OCI-LY7 (cell line): ENCODE results near the gene CD5L. TPM values are rescaled to one million over a fixed set of nuclear protein-coding genes. Genes with fewer than 3 reads are reported as not detected.

Source experiments
- small RNA-seq: library from RNA; depleted of rRNA; stranded (forward); fragments of <200 nt; gene quantifications from one replicate; pipeline ENCODE3, GENCODE V24; 2014
- total RNA-seq, 2 experiments: library from RNA; depleted of rRNA in 1 of 2; stranded (reverse); fragments of >200 nt in 1 of 2; shearing (Covaris generic) in 1 of 2; gene quantifications; 2 replicates each; pipeline ENCODE4 v1.2.3, GENCODE V29; 2014 to 2022

Gene CD5L
- total RNA-seq, 2 experiments from 2014 or later: not detected

Small RNAs within 50 kb of the gene (small RNA-seq; reads per million reads assigned to genes)
- gene MRPS21P2: not detected

Other genes with a start within 250 kb of the CD5L start
- not detected in 2 replicates for gene FCRL4, start 243.7 kb downstream of the CD5L start, total RNA-seq (2014; rRNA removed; shearing (Covaris generic))
- gene FCRL4, start 243.7 kb downstream of the CD5L start, total RNA-seq (2022): not detected in 2 replicates
- 0.77 and 0.88 TPM in 2 replicates for gene FCRL3, start 141.0 kb downstream of the CD5L start, total RNA-seq (2014; rRNA removed; shearing (Covaris generic))
- 0.99 and 1.1 TPM in 2 replicates for gene FCRL3, start 141.0 kb downstream of the CD5L start, total RNA-seq (2022)
- 9.5 and 11.5 TPM in 2 replicates for gene FCRL2, start 64.7 kb downstream of the CD5L start, total RNA-seq (2014; rRNA removed; shearing (Covaris generic))
- gene FCRL2, start 64.7 kb downstream of the CD5L start, total RNA-seq (2022): 6.6 and 8.1 TPM in 2 replicates
- 42.5 and 62.8 TPM in 2 replicates for gene FCRL1, start 21.7 kb downstream of the CD5L start, total RNA-seq (2014; rRNA removed; shearing (Covaris generic))
- gene FCRL1, start 21.7 kb downstream of the CD5L start, total RNA-seq (2022): 72.6 and 98.3 TPM in 2 replicates
- gene KIRREL1, start 151.8 kb upstream of the CD5L start, total RNA-seq (2014; rRNA removed; shearing (Covaris generic)): not detected in 2 replicates
- gene KIRREL1, start 151.8 kb upstream of the CD5L start, total RNA-seq (2022): not detected in 2 replicates